GM12878 (cell line): ENCODE measurements around the gene FSTL4. TPM values are rescaled to one million over a fixed set of nuclear protein-coding genes. Genes with fewer than 3 reads are reported as not detected.

Source experiments
- ATAC-seq: fragments of 200-7000 bp; cut with Tn5 transposase; 3 replicates; pipeline ENCODE4 v1.9.1; 2020; ENCODE audit warnings: mild to moderate bottlenecking, moderate library complexity
- BruUV-seq: library from RNA; stranded (reverse); fragments of 400-500 nt; replicated peaks from 2 replicates; lab custom pipeline; 2021; lab: Mats Ljungman, UMichigan
- CTCF ChIA-PET: fragments of 300-600 bp; sonication (Branson Sonifier 250); formaldehyde crosslinking; extraction: SDS; loops from one replicate; lab custom pipeline; 2021; ENCODE audit warnings: inconsistent platforms; lab: Yijun Ruan, JAX
- POLR2A ChIA-PET: fragments of 350-600 bp; formaldehyde crosslinking; extraction: SDS; loops from one replicate; lab custom pipeline; 2021; ENCODE audit warnings: inconsistent platforms; lab: Charles Lee
- RAD21 ChIA-PET: fragments of 300-600 bp; sonication (Branson Sonifier 250); formaldehyde crosslinking; loops from one replicate; lab custom pipeline; 2023; ENCODE audit warnings: antibody characterized with exemption; ENCODE audit not compliant: unreplicated experiment; lab: Charles Lee
- SMC1A ChIA-PET: fragments of 300-600 bp; sonication (Branson Sonifier 250); formaldehyde crosslinking; loops from one replicate; lab custom pipeline; 2023; ENCODE audit not compliant: unreplicated experiment, uncharacterized antibody; lab: Charles Lee
- DNase-seq: peaks from one replicate; pipeline ENCODE4 v3.0.0-alpha.2; 2011; ENCODE audit warnings: low read depth, low spot score
- FAIRE-seq: peaks from 3 replicates; lab custom pipeline; 2011; peaks lifted over from hg19 to GRCh38; lab: Jason Lieb, UNC
- H2AFZ ChIP-seq: 2 replicates; pipeline ENCODE4 v1.6.0; 2011; ENCODE audit warnings: low read depth, low read length, control low read depth; ENCODE audit not compliant: control insufficient read depth
- H3K27ac ChIP-seq: 2 replicates; pipeline ENCODE4 v1.5.1; 2011; ENCODE audit warnings: control low read depth; ENCODE audit not compliant: control insufficient read depth, insufficient read depth
- H3K27me3 ChIP-seq, 2 experiments: replicated peaks in 1 of 2; 2 replicates each; pipeline versions ENCODE4 v1.6.0 to v1.6.1; 2011; ENCODE audit warnings: low read length in 1 of 2; ENCODE audit not compliant: control insufficient read depth in 2 of 2, insufficient read depth in 2 of 2
- H3K36me3 ChIP-seq, 2 experiments: 2 replicates each; pipeline ENCODE4 v1.5.1; 2011; ENCODE audit warnings: low read length in 1 of 2; ENCODE audit not compliant: control insufficient read depth in 2 of 2, insufficient read depth in 2 of 2
- H3K4me1 ChIP-seq: 2 replicates; pipeline ENCODE4 v1.6.1; 2011; ENCODE audit warnings: mild to moderate bottlenecking, low read length, moderate library complexity, mixed read lengths; ENCODE audit not compliant: control insufficient read depth, insufficient read depth
- H3K4me2 ChIP-seq: 2 replicates; pipeline ENCODE4 v1.6.0; 2011; ENCODE audit warnings: control low read depth; ENCODE audit not compliant: control insufficient read depth, insufficient read depth
- H3K4me3 ChIP-seq: fragments of 200-600 bp; sonication (generic); 2 replicates; pipeline ENCODE4 v1.5.1; 2016
- H3K79me2 ChIP-seq: 2 replicates; pipeline ENCODE4 v1.6.0; 2011; ENCODE audit warnings: low read length; ENCODE audit not compliant: control insufficient read depth, insufficient read depth
- H3K9ac ChIP-seq: 2 replicates; pipeline ENCODE4 v1.8.0; 2011; ENCODE audit warnings: low read length, control low read depth, mixed read lengths; ENCODE audit not compliant: control insufficient read depth, insufficient read depth
- H3K9me3 ChIP-seq: replicated peaks from 3 replicates; pipeline ENCODE4 v1.5.1; 2011; ENCODE audit warnings: mild to moderate bottlenecking, low read length; ENCODE audit not compliant: control insufficient read depth, insufficient read depth
- H4K20me1 ChIP-seq: 2 replicates; pipeline ENCODE4 v1.6.0; 2011; ENCODE audit not compliant: control insufficient read depth, insufficient read depth
- BCLAF1 ChIP-seq: fragments of 450-650 bp; IDR thresholded peaks from 2 replicates; pipeline ENCODE4 v1.6.1; 2017; ENCODE audit warnings: antibody characterized with exemption, mild to moderate bottlenecking, moderate library complexity
- CTCF ChIP-seq, 3 experiments: IDR thresholded peaks in 2 of 3; conservative IDR thresholded peaks in 1 of 3; 2 replicates each; pipeline ENCODE4 v1.5.1; 2011; ENCODE audit warnings: low read depth in 3 of 3, low read length in 3 of 3, mild to moderate bottlenecking in 3 of 3, control low read depth in 2 of 3, moderate library complexity in 2 of 3, inconsistent platforms in 1 of 3, mixed read lengths in 1 of 3; ENCODE audit not compliant: control insufficient read depth in 2 of 3, insufficient read depth in 1 of 3; ENCODE audit errors: extremely low read depth in 1 of 3
- NFYB ChIP-seq: IDR thresholded peaks from 2 replicates; pipeline ENCODE4 v1.6.1; 2011; ENCODE audit warnings: low read depth, mild to moderate bottlenecking, low read length, improper control_type of control experiment, moderate library complexity; ENCODE audit not compliant: insufficient read depth
- NR2F1 ChIP-seq: fragments of 450-650 bp; conservative IDR thresholded peaks from 2 replicates; pipeline ENCODE4 v1.6.1; 2017; ENCODE audit warnings: mild to moderate bottlenecking
- POLR2A ChIP-seq: IDR thresholded peaks from 2 replicates; pipeline ENCODE4 v1.6.1; 2011; ENCODE audit warnings: low read depth, mild to moderate bottlenecking, low read length
- SMC3 ChIP-seq: IDR thresholded peaks from 2 replicates; pipeline ENCODE4 v1.6.1; 2011; ENCODE audit warnings: low read length, improper control_type of control experiment, borderline replicate concordance
- TCF7 ChIP-seq: IDR thresholded peaks from 2 replicates; pipeline ENCODE4 v1.6.1; 2014; ENCODE audit warnings: antibody characterized with exemption, borderline replicate concordance
- USF1 ChIP-seq: IDR thresholded peaks from 2 replicates; pipeline ENCODE4 v1.6.1; 2011; ENCODE audit warnings: borderline replicate concordance, low read depth, mild to moderate bottlenecking, moderate library complexity, mixed read lengths, low read length; ENCODE audit not compliant: insufficient read depth; ENCODE audit errors: extremely low read length
- WGBS: methylation state at CpG from one replicate; pipeline ENCODE4 v1.1.6; 2016; ENCODE audit warnings: low lambda C conversion rate; ENCODE audit not compliant: insufficient replicate concordance, insufficient coverage; ENCODE audit errors: missing lambda C conversion rate; 5-methylcytosine and 5-hydroxymethylcytosine counted together
- in situ Hi-C: fragments of 300-500 bp; cut with MboI; formaldehyde crosslinking; loops from 9 replicates; pipeline ENCODE4 v1.14.3; 2018; ENCODE audit warnings: mixed read lengths
- intact Hi-C: fragments of 100-400 bp; cut with micrococcal nuclease; formaldehyde crosslinking; loops from one replicate; pipeline ENCODE4 v1.14.2; 2022; ENCODE audit not compliant: unreplicated experiment
- polyA plus RNA-seq, 11 experiments: library from polyadenylated mRNA; depleted of rRNA in 4 of 11; unstranded in 6 of 11; stranded (reverse) in 5 of 11; fragments of >200 nt; fragmentation: Nextera tagmentation in 4 of 11; fragmentation: Illumina TruSeq in 1 of 11; extraction: Ambion mirVana in 4 of 11; extraction: Trizol in 1 of 11; gene quantifications; 1 replicate in 1 of 11; 2 replicates in 10 of 11; pipeline versions ENCODE4 v1.2.1 to v1.2.3, GENCODE V29; 2011 to 2016; ENCODE audit warnings: inconsistent platforms in 2 of 11, missing spikeins in 2 of 11, low read depth in 1 of 11
- total RNA-seq, 4 experiments: library from RNA; depleted of rRNA in 3 of 4; stranded (reverse); fragments of >200 nt in 3 of 4; fragmentation: Illumina TruSeq in 1 of 4; extraction: Trizol in 1 of 4; gene quantifications; 2 replicates each; pipeline versions ENCODE4 v1.2.1 to v1.2.3, GENCODE V29; 2013 to 2021

FSTL4 gene
- total and polyA plus RNA-seq, 10 of the 15 experiments (the other 5 are each of a cell fraction or from before 2014, with no cell fraction given), result 0.01 to 0.79 (median 0.21) TPM; not detected in 6

GRCh38 chr5:133235696-133236426, 376.5 kb downstream of the FSTL4 start (continued):
- TF ChIP-seq TCF7, result no peak

- Histone ChIP-seq H4K20me1 (no peaks in the 10 kb centered on the region), H3K9ac (no peak overlapping the region), H3K27ac (no peak overlapping the region), H3K9me3 (no peaks in the 10 kb centered on the region; the same call in 2 of the 3 replicates), H3K4me1 (no peaks in the 10 kb centered on the region), H3K36me3 (no peaks in the 10 kb centered on the region), H3K4me2 (no peak overlapping the region), H3K27me3 (no peaks in the 10 kb centered on the region), H3K79me2 (no peaks in the 10 kb centered on the region), H2AFZ (no peak overlapping the region), H3K4me3 (no peak overlapping the region)
- DNase-seq (no peak), ATAC-seq (no peak), FAIRE-seq (no peak)
- BruUV-seq, result no TSS peak
- intact Hi-C loops, result no loop called here
- POLR2A ChIA-PET, result no interaction called here
- TF ChIP-seq POLR2A, result no peak
- TF ChIP-seq SMC3, result no peak
- CTCF ChIA-PET, result interaction anchor here (0.6 to 1.8 kb wide), 5 partner anchors 13 to 738 kb away, joined by 3 to 4 read pairs (median 3); no protein-coding TSS in a partner anchor
- WGBS, result 51% methylated on average over 6 of the region's 6 CpGs
- RAD21 ChIA-PET, result interaction anchor here (0.8 to 0.9 kb wide), 2 partner anchors 105 to 119 kb away, joined by 3 read pairs; no protein-coding TSS in a partner anchor
- SMC1A ChIA-PET, result interaction anchor here (0.8 to 1.0 kb wide), 2 partner anchors 10 to 13 kb away, joined by 3 to 4 read pairs; no protein-coding TSS in a partner anchor
- in situ Hi-C loops, result no loop called here
Measured at GRCh38 chr5:133234911-133235310, 377.4 kb downstream of the FSTL4 start.

- no peak for FAIRE-seq
- no peak overlapping the region for H3K4me2 ChIP-seq
- ChIA-PET POLR2A (no interaction called here), RAD21 (no interaction called here), SMC1A (interaction anchor here (1.0 kb wide), 1 partner anchor 13 kb away, joined by 3 read pairs; no protein-coding TSS in a partner anchor), CTCF (interaction anchor here (1.8 kb wide), 1 partner anchor 123 kb away, joined by 4 read pairs; no protein-coding TSS in a partner anchor)
- no peaks in the 10 kb centered on the region for H3K36me3 ChIP-seq
- H3K9me3 ChIP-seq, result no peaks in the 10 kb centered on the region
- no peak overlapping the region for H2AFZ ChIP-seq
- no peak overlapping the region for H3K9ac ChIP-seq
- H3K27me3 ChIP-seq, result no peaks in the 10 kb centered on the region
- no peak overlapping the region for H3K4me3 ChIP-seq
- 12% methylated on average over 3 of the region's 3 CpGs for WGBS
- intact Hi-C loops, result no loop called here
- in situ Hi-C loops, result no loop called here
- H3K79me2 ChIP-seq, result no peaks in the 10 kb centered on the region
- BruUV-seq, result no TSS peak
- ATAC-seq, result no peak
- H4K20me1 ChIP-seq, result no peaks in the 10 kb centered on the region
- no peak overlapping the region for H3K27ac ChIP-seq
- H3K4me1 ChIP-seq, result no peaks in the 10 kb centered on the region
- DNase-seq, result no peak
- no peak for TF ChIP-seq NR2F1
- TF ChIP-seq USF1, result no peak
- no peak for TF ChIP-seq BCLAF1
- TF ChIP-seq NFYB, result no peak
- no peak for TF ChIP-seq CTCF (IDR thresholded peaks at IDR 0.05 in 2 of 3, conservative IDR thresholded peaks at IDR 0.05 in 1 of 3; ENCODE audit: control insufficient read depth in 2 of 3, extremely low read depth in 1 of 3, insufficient read depth in 1 of 3, low read depth in 3 of 3, low read length in 3 of 3)
Measured at GRCh38 chr5:133234273-133234672, 378.1 kb downstream of the FSTL4 start.
